Omental fat pad (tissue), 4 donors: ENCODE measurements around the gene ANKRD39. TPM values are rescaled to one million over a fixed set of nuclear protein-coding genes. Genes with fewer than 3 reads are reported as not detected.

Experiments used
- ATAC-seq: fragments of 150-250 bp; one replicate; pipeline ENCODE4 v1.9.1; 2016; ENCODE audit warnings: mild to moderate bottlenecking, moderate library complexity; ENCODE audit not compliant: low FRiP score
- DNase-seq: peaks from one replicate; pipeline ENCODE4 v3.0.0-alpha.2; 2019; ENCODE audit warnings: low spot score
- CTCF ChIP-seq, 3 donors: fragments of 450-650 bp; IDR thresholded peaks; one replicate each; pipeline ENCODE4 v1.5.1; 2016 to 2017; ENCODE audit warnings: antibody characterized with exemption in 3 of 3, mild to moderate bottlenecking in 3 of 3, moderate library complexity in 2 of 3
- total RNA-seq, 4 donors: library from RNA; depleted of rRNA; stranded (reverse); fragments of >200 nt; gene quantifications; one replicate each; pipeline ENCODE4 v1.1.0, GENCODE V29; 2016

ANKRD39 gene
- total RNA-seq, 4 donors from 2014 or later = 6.6 to 15.3 (median 10.3) TPM

DNA sequence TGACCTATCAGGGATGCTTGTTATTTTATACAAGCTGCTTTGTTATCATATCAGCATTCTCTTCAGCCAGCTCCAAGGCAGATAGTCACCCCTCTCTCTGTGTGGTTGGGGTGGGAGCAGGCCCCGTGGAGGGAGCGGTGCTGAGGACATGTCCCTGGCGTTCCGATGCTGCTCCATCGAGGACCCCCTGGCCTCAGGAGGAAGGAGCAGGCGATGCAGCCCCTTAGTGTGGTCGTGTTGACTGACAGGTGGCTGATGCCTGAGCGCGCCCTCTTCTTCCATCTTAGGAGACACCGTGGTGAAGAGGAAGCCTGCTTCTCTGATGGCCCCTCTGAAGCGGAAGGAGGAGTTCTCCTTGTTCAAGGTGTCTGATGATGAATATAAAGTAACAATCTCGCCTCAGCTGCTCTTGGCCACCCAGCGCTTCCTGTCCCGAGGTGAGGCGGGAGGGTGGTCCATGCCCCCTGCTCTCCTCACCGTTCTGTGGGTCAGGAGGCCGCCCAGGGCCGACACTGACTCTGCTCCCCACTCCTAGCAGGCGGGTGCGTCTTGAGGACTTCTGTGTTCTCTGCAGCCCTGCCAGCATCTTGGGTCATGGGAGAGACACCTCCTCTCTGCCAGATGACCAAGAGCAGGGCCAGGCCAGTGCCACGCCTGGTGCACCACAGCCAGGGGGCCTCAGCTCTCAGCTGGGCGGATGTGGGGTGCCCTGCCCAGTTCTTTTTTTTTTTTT, 31.1 kb downstream of the ANKRD39 start:
- DNase-seq (no peak), ATAC-seq (no peak)
- TF ChIP-seq CTCF (IDR thresholded peaks at IDR 0.05) = no peak

GRCh38 chr2:96825057-96825456, 32.8 kb downstream of the ANKRD39 start:
- TF ChIP-seq CTCF (IDR thresholded peaks at IDR 0.05) = no peak
- DNase-seq = no peak
- ATAC-seq = no peak

GRCh38 chr2:96824079-96824870, 33.5 kb downstream of the ANKRD39 start:
- DNase-seq (no peak), ATAC-seq (peak; percentile 34)
- no peak for TF ChIP-seq CTCF (IDR thresholded peaks at IDR 0.05)

DNA sequence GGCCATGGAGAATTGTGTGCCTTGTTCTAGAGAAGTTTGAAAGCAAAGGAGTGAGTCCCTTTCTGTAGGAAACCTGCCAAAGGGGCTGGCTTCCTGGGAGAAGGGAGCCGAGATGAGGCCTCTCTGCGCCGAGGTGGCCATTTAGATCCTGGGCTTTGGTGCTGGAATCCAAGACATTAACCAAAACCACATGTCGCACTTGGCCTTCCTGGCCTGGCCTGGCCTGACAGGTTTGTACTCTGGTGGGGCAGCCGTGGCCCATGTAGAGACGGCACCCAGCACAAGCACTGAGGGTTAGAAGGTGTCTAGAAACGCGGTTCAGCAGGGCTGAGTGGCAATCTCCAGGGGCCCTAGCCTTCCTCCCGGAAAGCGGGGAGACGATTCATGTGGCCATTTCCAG, 34.6 kb downstream of the ANKRD39 start:
- no peak for TF ChIP-seq CTCF (IDR thresholded peaks at IDR 0.05)
- DNase-seq = no peak
- no peak for ATAC-seq

GRCh38 chr2:96822786-96823185, 35.0 kb downstream of the ANKRD39 start:
- ATAC-seq = no peak
- TF ChIP-seq CTCF (IDR thresholded peaks at IDR 0.05) = no peak
- DNase-seq = no peak

- DNase-seq (no peak), ATAC-seq (no peak)
- no peak for TF ChIP-seq CTCF (IDR thresholded peaks at IDR 0.05)
These were observed 36.6 kb downstream of the ANKRD39 start for GRCh38 chr2:96821113-96821675.
